ENCODE data around the gene PTPRO.

The PTPRO gene

DNA sequence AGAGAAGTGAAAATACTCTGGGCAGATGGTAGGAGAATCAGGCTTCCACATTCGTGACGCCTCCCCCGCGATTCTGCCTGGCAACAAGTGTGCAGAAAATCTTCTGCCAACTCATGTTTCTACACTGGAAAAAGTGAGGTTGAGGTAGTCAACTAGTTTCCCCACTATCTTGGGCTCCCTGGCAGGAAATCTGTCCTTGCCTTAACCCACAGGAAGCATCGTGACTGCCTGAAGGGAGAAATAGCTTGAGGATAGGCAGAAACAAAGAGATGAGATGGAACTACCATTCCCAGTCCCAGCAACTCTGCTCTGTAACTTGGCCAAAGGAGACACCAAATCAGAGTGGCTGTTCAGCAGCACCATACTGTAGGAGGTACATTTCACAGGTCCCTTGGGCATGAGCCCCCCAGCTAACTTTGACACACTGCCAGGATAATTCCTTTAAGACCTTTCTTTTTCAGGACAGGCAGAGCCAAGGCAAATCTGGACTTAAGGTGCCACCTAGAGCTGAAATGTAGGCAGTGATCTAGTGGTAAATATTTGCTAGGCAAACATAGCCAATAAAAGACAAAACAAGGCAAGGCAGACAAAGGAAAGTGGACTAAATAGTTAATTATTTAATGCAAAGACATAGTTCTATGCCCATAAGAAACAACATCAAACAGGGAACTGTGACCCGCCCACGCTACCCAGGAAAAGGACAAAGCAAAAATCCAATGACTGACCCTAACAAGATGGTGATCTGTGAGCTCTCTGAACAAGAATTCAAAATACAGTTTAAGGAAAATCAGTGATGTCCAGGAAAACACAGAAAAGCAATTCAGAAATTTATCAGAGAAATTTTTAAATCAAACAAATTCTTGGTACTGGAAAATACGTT is 205.1 kb downstream of the PTPRO start:
- CTCF ChIA-PET: interaction anchor here (0.8 to 13.4 kb wide), 6 partner anchors 13 to 63 kb away, joined by 3 to 328 read pairs (median 4); no protein-coding TSS in a partner anchor
- POLR2A ChIA-PET: no interaction called here
- DNase-seq (ENCODE audit: extremely low spot score): no peak
- TF ChIP-seq, protein P1, sequence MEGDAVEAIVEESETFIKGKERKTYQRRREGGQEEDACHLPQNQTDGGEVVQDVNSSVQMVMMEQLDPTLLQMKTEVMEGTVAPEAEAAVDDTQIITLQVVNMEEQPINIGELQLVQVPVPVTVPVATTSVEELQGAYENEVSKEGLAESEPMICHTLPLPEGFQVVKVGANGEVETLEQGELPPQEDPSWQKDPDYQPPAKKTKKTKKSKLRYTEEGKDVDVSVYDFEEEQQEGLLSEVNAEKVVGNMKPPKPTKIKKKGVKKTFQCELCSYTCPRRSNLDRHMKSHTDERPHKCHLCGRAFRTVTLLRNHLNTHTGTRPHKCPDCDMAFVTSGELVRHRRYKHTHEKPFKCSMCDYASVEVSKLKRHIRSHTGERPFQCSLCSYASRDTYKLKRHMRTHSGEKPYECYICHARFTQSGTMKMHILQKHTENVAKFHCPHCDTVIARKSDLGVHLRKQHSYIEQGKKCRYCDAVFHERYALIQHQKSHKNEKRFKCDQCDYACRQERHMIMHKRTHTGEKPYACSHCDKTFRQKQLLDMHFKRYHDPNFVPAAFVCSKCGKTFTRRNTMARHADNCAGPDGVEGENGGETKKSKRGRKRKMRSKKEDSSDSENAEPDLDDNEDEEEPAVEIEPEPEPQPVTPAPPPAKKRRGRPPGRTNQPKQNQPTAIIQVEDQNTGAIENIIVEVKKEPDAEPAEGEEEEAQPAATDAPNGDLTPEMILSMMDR (IDR thresholded peaks at IDR 0.05; ENCODE audit: control extremely low read depth, extremely low read depth, low read depth, missing control alignments): no peak

GRCh38 chr12:15528666-15529065 is 206.4 kb downstream of the PTPRO start:
- ChIA-PET POLR2A (no interaction called here), CTCF (interaction anchor here (1.0 to 13.4 kb wide), 4 partner anchors 12 to 257 kb away, joined by 3 to 328 read pairs (median 4); no protein-coding TSS in a partner anchor)
- DNase-seq (ENCODE audit: extremely low spot score): no peak
- TF ChIP-seq, protein P1 (IDR thresholded peaks at IDR 0.05; ENCODE audit: control extremely low read depth, extremely low read depth, low read depth, missing control alignments): no peak

DNA sequence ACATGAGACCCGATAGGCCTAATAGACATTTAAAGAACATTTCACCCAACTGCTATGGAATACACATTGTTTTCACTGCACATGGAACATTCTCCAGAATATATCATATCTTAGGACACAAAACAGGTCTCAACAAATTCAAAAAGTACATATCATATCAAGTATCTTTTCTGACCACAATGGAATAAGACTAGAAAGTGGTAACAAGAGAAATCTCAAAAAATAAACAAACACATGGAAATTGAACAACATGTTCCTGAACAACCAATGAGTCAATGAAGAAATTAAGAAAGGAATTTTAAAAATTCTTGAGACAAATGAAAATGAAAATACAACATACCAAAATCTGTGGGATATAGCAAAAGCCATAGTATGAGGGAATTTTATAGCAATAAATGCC is 208.1 kb downstream of the PTPRO start:
- TF ChIP-seq, protein P1 (IDR thresholded peaks at IDR 0.05; ENCODE audit: control extremely low read depth, extremely low read depth, low read depth, missing control alignments): no peak
- no peak for DNase-seq (ENCODE audit: extremely low spot score)
- POLR2A ChIA-PET: no interaction called here
- CTCF ChIA-PET: interaction anchor here (1.0 to 13.4 kb wide), 3 partner anchors 31 to 55 kb away, joined by 3 to 328 read pairs (median 31); no protein-coding TSS in a partner anchor

- DNase-seq (ENCODE audit: extremely low spot score): peak; percentile 47
- ChIA-PET CTCF (interaction anchor here (0.6 to 13.4 kb wide), 39 partner anchors 8 to 379 kb away, joined by 3 to 328 read pairs (median 5); partner anchors contain the start of genes DERA and RERG), POLR2A (interaction anchor here (0.5 kb wide), 1 partner anchor 373 kb away, joined by 7 read pairs; no protein-coding TSS in a partner anchor)
- TF ChIP-seq, protein P1 (IDR thresholded peaks at IDR 0.05; ENCODE audit: control extremely low read depth, extremely low read depth, low read depth, missing control alignments): peak; percentile 64
Measured at GRCh38 chr12:15532364-15532977, 210.2 kb downstream of the PTPRO start.

DNA sequence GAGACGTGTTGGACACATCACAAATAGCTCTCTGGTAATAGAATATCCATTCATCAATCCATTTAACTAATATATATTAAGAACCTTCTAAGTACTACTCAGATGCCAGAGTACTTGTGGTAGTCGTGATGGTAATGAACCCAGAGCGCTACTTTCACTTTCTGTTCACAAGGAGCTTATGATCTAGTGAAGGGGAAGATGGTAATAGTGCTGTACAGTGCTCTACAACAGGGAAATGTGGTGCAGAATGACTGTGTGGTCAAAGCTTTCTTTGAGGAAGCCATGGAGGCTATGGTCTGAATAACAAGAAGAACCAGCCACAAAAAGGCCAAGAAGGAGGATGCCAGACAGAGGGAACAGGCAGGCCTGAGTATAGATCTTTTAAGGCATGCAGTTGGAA is 212.0 kb downstream of the PTPRO start:
- CTCF ChIA-PET: interaction anchor here (1.0 to 13.4 kb wide), 13 partner anchors 9 to 365 kb away, joined by 3 to 328 read pairs (median 4); no protein-coding TSS in a partner anchor
- TF ChIP-seq, protein P1 (IDR thresholded peaks at IDR 0.05; ENCODE audit: control extremely low read depth, extremely low read depth, low read depth, missing control alignments): no peak
- DNase-seq (ENCODE audit: extremely low spot score): no peak
- POLR2A ChIA-PET: no interaction called here

GRCh38 chr12:15534874-15535273 is 212.6 kb downstream of the PTPRO start:
- TF ChIP-seq, protein P1 (IDR thresholded peaks at IDR 0.05; ENCODE audit: control extremely low read depth, extremely low read depth, low read depth, missing control alignments): no peak
- CTCF ChIA-PET: interaction anchor here (1.0 to 13.4 kb wide), 13 partner anchors 9 to 364 kb away, joined by 3 to 328 read pairs (median 4); no protein-coding TSS in a partner anchor
- DNase-seq (ENCODE audit: extremely low spot score): no peak
- POLR2A ChIA-PET: no interaction called here

Measured in GM10248 (cell line).